ENCODE measurements around the gene FKRP.

DNA sequence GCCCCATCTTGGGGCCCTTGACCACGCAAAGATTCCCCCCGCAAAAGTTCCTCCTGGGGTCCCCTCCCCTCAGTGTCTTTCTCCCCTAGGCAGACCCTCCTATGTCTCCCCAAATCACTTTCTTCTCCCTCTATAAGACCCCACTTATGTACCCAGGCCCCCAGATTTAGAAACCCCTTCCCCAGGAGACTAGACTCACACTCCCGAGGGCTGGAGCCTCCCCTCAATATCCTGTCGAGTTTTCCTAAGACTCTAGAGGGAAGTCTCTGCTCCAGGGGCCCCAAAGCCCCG, 41.1 kb downstream of the FKRP start:
- TF ChIP-seq CTCF (conservative IDR thresholded peaks at IDR 0.05), result no peak
- TF ChIP-seq ZFX (IDR thresholded peaks at IDR 0.05), result no peak
